Astrocyte (in vitro differentiated cells and primary cell): ENCODE data around the gene ARHGEF26.

Experiments used
- CTCF ChIP-seq: IDR thresholded peaks from 2 replicates; pipeline ENCODE4 v1.5.1; 2011; ENCODE audit warnings: low read depth, mild to moderate bottlenecking, inconsistent platforms, low read length, moderate library complexity; ENCODE audit not compliant: insufficient read depth
- EZH2 ChIP-seq: IDR thresholded peaks from 2 replicates; pipeline ENCODE4 v1.6.1; 2012; ENCODE audit warnings: mild to moderate bottlenecking, low read length, inconsistent platforms; ENCODE audit not compliant: insufficient read depth

- no peak for TF ChIP-seq CTCF
- no peak for TF ChIP-seq EZH2
These were observed 186.2 kb downstream of the ARHGEF26 start for GRCh38 chr3:154307363-154307762.
